Measurements from ENCODE around the gene GAS6.

Gene GAS6

GRCh38 chr13:113864273-113864890 is 506 bp upstream of the GAS6 start:
- FAIRE-seq = no peak

DNA sequence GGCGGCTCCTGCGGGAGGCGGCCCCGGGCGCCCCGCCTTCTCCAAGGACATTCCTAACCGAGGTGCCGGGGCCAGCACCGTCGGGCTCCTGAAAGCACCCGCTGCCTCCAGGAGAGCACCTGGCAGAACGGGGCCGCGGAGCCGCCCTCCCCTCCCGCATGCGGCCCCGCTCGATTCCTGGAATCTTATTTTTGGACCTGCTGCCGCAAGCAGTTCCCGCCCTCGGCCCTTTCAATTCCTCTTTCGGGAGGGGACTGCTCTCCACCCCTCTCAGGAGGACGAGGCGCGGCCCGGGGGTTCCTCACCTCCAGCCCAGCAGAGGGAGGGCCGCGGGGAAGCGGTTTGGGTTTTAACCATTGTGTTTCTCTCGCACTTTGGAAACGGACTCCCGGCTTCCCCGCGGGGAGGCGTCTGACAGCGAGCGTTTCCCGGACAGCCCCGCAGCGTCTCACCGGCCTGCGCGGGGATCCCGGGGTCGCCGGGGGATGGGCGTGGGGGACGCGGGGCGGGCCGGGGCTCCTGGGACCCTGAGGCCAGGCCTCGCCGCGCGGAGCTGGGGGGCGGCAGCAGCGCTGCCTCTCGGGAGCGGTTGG is 849 bp downstream of the GAS6 start:
- FAIRE-seq = no peak

- FAIRE-seq = no peak
These were observed 1.5 kb downstream of the GAS6 start for GRCh38 chr13:113862191-113862930.

GRCh38 chr13:113861433-113862030 is 2.3 kb downstream of the GAS6 start:
- FAIRE-seq = no peak

DNA sequence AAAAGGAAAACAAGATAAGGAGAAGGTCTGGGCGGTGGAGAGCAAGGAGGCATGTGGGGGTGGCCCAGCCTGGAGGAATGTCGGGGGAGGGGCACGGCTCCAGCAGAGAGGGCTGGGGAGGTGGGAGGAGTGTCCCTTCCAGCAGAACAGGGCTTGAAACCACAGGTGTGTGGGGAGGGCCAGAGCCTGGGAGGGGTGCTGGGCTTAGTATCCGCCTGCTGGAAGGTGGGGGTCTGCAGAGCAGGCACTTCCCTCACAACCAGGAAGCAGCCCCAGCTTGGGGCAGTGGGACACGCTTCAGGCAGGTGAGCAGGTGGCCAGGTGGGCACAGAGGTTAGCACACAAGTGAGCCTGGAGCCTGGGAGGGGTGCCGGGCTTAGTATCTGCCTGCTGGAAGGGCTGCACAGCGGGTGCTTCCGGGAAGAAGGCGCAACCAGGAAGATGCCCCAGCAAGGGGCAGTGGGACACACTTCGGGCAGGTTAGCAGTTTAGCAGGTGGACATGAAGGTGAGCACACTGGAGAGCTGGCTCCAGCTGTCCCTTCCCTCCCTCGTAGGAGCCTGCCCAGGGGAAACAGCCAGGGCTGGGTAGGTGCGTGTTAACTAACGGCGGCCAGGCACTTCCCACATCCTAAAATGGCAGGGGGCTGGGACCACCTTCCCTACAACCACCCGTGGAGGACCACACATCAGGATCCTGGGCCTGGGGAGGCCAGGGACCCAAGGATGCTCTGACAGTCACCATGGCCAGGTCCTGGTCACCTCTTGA is 3.0 kb downstream of the GAS6 start:
- FAIRE-seq = no peak

GRCh38 chr13:113860051-113860664 is 3.7 kb downstream of the GAS6 start:
- no peak for FAIRE-seq

GRCh38 chr13:113859311-113860050 is 4.4 kb downstream of the GAS6 start:
- FAIRE-seq = no peak

DNA sequence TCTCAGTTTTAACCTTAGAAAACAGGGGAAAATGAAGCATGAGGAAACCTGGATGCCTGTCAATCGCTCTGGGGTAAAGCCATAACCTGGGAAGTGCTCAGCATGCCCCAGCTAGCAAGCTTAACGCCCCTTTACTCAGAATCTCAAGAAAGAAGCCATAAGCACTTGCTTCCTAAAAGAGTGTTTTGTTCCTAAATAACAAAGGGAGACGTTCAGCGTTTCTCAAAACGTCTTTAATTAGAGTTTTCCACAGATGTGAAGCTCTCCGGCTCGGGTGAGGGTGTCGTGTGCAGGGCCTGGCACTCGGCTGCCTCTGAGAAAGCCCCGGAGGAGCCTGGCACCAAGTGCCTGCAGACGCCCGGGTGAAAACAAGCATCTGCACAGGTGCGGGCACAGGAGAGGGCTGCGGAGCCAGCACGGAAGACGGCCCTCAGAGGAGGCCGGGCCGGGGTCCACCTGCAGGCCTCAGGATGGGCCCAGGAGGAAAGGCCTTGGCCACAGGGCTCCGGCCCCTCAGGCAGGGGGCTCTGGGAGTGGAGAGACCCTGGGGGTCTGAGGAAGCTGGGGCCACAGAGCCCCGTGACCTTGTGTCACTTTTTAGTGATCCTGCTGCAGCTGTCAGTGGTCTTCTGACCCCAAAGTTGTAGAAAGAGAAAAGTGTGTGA is 6.2 kb downstream of the GAS6 start:
- no peak for FAIRE-seq

GRCh38 chr13:113856716-113857065 is 7.2 kb downstream of the GAS6 start:
- no peak for FAIRE-seq

DNA sequence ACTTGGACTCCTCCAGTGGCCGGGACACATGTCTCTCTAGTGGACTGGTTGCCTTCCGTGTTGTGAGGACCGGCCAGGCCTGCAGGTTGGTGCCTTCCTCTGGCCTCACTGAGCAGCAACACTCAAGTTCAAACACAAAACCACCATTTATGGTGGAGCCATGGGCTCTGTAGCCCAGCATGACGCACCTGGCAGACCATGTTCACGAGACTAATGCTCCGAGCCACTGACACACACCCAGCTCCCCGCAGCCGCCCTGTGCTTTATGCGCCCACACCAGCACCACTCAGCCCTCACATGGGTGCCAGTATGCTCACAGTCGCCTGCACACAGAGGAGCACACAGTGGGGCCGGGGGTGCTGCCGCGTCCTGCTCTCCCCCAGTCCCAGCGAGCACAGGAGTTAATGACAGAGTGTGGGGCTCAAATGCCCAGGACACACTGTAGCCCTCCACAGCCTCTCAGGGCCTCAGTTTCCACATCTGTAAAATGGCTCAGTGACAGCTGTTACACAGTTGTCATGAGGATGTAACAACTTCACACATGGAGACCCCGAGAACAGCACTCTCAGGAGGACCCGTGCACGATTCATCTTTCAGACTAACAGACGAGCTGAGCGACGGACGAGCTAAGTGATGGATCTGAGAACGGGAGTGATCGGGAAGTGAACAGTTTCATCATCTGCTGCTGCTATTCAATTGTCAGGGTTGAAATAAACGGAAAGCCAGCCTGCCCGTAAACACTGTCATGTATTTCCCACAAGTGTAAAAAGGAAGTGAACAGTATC is 7.8 kb downstream of the GAS6 start:
- FAIRE-seq = no peak

DNA sequence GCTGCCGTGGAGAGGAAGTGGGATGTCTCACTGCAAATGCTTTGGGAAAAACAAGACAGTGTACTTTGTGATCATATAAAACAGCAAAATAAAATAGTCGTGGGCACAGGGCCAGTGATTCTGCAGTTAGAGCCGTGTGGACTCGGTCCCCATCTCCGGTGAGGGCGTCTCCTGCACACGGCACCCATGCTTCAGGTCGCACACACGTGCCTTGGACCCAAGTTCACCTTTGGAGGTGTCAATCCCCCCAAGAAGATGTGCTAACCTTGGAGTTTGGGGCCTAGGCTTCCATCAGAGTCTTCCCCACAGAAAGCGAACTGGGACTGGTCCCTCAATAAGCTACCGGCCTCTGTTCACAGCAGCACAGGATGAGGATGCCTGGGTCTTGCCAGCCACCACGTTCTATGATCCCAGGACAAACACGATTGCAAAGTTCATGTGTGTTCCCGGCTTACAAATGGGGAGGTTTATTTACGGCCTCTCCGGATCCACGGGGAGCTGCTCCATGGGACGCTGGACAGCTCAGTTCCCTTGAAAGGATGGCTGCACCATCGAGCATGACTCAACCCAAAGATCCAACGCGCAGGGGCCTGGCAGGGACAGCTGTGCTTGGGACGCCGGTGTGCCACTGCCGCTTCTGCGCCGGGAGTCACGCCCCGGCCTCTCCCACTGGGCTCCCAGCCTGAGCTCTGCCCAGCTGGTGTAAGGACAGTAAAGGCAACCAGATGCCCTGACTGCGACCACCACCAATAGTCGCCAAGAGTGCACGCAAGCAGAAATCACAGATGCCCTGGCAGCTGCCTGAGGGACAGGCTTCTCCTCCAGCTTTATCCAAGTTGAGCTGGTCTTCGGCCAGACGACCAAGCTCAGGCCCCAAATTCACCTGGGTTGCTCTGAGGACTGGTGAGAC is 8.6 kb downstream of the GAS6 start:
- FAIRE-seq = no peak

- FAIRE-seq = no peak
These were observed 9.5 kb downstream of the GAS6 start for GRCh38 chr13:113854238-113855011.

- no peak for FAIRE-seq
These were observed 10.2 kb downstream of the GAS6 start for GRCh38 chr13:113853518-113854237.

- no peak for FAIRE-seq
These were observed 11.0 kb downstream of the GAS6 start for GRCh38 chr13:113852536-113853517.

- no peak for FAIRE-seq
These were observed 11.9 kb downstream of the GAS6 start for GRCh38 chr13:113851826-113852535.

DNA sequence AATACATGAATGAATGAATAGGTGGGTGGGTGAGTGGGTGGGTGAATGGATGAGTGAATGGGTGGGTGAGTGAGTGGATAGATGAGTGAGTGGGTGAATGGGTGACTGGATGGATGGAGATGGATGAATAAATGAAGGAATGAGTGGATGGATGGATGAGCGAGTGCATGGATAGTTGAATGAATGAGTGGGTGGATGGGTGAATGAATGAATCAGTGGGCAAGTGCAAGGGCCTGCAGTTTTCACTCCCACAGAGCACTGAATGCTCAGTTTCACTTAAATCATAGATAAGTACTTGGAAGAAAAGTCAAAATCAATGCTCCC is 12.4 kb downstream of the GAS6 start:
- FAIRE-seq = no peak

Data from TTC549 (cell line).